Fibroblast of lung (primary cell): Measurements from ENCODE around the gene TNFRSF18. TPM values are rescaled to one million over a fixed set of nuclear protein-coding genes. Genes with fewer than 3 reads are reported as not detected.

Source experiments
- DNase-seq, 2 donors: peaks; one replicate each; pipeline versions ENCODE4 v3.0.0 to v3.0.0-alpha.2; 2010; ENCODE audit warnings: low read depth in 2 of 2
- H2AFZ ChIP-seq: 2 replicates; pipeline ENCODE4 v1.5.1; 2012; ENCODE audit warnings: low read length, control low read depth, inconsistent platforms
- H3K27ac ChIP-seq: 2 replicates; pipeline ENCODE4 v1.5.1; 2011; ENCODE audit warnings: low read length, control low read depth; ENCODE audit not compliant: insufficient read depth
- H3K27me3 ChIP-seq: 2 replicates; pipeline ENCODE4 v1.5.1; 2011; ENCODE audit warnings: mild to moderate bottlenecking, low read length; ENCODE audit not compliant: control insufficient read depth, insufficient read depth
- H3K36me3 ChIP-seq: 2 replicates; pipeline ENCODE4 v1.5.1; 2011; ENCODE audit warnings: low read length; ENCODE audit not compliant: control insufficient read depth, insufficient read depth
- H3K4me1 ChIP-seq: 2 replicates; pipeline ENCODE4 v1.5.1; 2011; ENCODE audit warnings: low read length; ENCODE audit not compliant: control insufficient read depth, insufficient read depth; ENCODE audit errors: extremely low read depth
- H3K4me2 ChIP-seq: 2 replicates; pipeline ENCODE4 v1.5.1; 2011; ENCODE audit warnings: low read length, control low read depth; ENCODE audit not compliant: insufficient read depth; ENCODE audit errors: extremely low read depth
- H3K4me3 ChIP-seq, 4 experiments: fragments of 200-600 bp in 1 of 4; sonication (generic) in 1 of 4; replicated peaks in 1 of 4; 2 replicates each; pipeline ENCODE4 v1.5.1; 2011 to 2016; ENCODE audit warnings: low read length in 4 of 4, low read depth in 3 of 4, mild to moderate bottlenecking in 3 of 4, control low read depth in 2 of 4, inconsistent platforms in 1 of 4, mixed read lengths in 1 of 4; ENCODE audit not compliant: insufficient read depth in 1 of 4; ENCODE audit errors: control extremely low read depth in 1 of 4
- H3K79me2 ChIP-seq: 2 replicates; pipeline ENCODE4 v1.5.1; 2012; ENCODE audit warnings: mild to moderate bottlenecking, low read length, inconsistent platforms; ENCODE audit not compliant: control insufficient read depth, insufficient read depth
- H3K9ac ChIP-seq: 2 replicates; pipeline ENCODE4 v1.5.1; 2011; ENCODE audit warnings: mild to moderate bottlenecking, low read length, control low read depth; ENCODE audit not compliant: insufficient read depth
- H3K9me3 ChIP-seq: 2 replicates; pipeline ENCODE4 v1.5.1; 2012; ENCODE audit warnings: low read depth, low read length; ENCODE audit not compliant: control insufficient read depth, insufficient read depth
- H4K20me1 ChIP-seq: 2 replicates; pipeline ENCODE4 v1.5.1; 2011; ENCODE audit warnings: low read length; ENCODE audit not compliant: control insufficient read depth, insufficient read depth; ENCODE audit errors: extremely low read depth
- EZH2 ChIP-seq: IDR thresholded peaks from 2 replicates; pipeline ENCODE4 v1.5.1; 2012; ENCODE audit warnings: low read length, control low read depth, mild to moderate bottlenecking; ENCODE audit errors: missing control alignments
- polyA plus RNA-seq, 2 donors: library from polyadenylated mRNA; depleted of rRNA in 1 of 2; stranded (reverse) in 1 of 2; unstranded in 1 of 2; fragments of >200 nt; gene quantifications; 2 replicates each; pipeline ENCODE4 v1.2.1, GENCODE V29; 2011 to 2012; ENCODE audit warnings: missing spikeins in 1 of 2
- total RNA-seq: library from RNA; depleted of rRNA; stranded (reverse); fragments of >200 nt; gene quantifications from 2 replicates; pipeline ENCODE4 v1.2.1, GENCODE V29; 2014
- TF ChIP-seq, protein P1 (sequence below), 2 donors: IDR thresholded peaks in 1 of 2; conservative IDR thresholded peaks in 1 of 2; 1 replicate in 1 of 2; 2 replicates in 1 of 2; pipeline ENCODE4 v1.5.1; 2011 to 2012; ENCODE audit warnings: low read length in 2 of 2, control low read depth in 1 of 2, inconsistent platforms in 1 of 2, low read depth in 1 of 2, mild to moderate bottlenecking in 1 of 2

The TNFRSF18 gene
- total and polyA plus RNA-seq, 2 donors (not counting 1 experiment from before 2014, with no cell fraction given), result 1.3 TPM; not detected in 1

DNA sequence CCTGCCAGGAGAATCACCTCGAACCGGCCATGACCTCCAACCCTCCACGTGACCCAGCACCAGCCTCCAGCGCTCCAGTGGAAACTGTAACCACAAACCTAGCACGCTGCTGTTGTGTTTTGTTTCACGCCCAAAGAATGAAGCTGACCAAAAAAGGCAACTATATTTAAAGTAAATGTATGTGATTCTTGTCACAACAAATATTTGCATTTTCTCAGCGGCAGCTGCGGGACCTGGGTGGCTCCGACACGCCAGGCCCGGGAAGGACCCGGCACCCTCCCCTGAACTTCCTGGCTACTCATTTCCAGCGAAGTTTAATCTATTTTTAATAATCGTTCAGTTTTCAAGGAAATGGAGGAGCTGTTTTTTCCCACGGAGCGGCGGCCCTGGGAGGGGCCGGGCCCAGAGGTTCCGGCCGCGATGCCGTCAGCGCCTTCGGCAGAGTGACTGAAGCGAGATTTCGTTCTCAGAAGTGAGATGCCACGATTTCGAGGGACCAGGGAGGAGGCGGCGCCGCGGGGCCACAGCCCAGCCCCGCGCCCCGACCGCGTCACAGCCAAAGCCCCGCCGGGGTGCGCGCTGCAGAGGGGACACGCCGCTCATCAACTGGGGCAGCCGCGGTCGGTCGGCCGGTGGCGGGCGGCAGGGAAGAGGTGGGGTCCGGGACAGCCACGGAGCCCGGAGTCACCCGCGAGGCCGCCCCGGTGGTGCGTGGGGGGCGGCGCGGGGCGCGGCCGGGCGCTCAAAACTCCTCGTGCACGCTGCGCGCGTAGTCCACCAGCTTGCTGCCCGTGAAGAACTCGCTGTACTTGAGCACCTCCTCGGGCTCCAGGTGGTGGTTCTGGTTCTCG is 10.6 kb upstream of the TNFRSF18 start:
- H3K9me3 ChIP-seq, result no peaks in the 10 kb centered on the region
- no peak overlapping the region for H3K9ac ChIP-seq
- H3K4me1 ChIP-seq, result no peaks in the 10 kb centered on the region
- no peak overlapping the region for H2AFZ ChIP-seq
- no peaks in the 10 kb centered on the region for H4K20me1 ChIP-seq
- no peaks in the 10 kb centered on the region for H3K27me3 ChIP-seq
- H3K27ac ChIP-seq, result no peak overlapping the region
- DNase-seq, result no peak
- no peaks in the 10 kb centered on the region for H3K79me2 ChIP-seq
- H3K36me3 ChIP-seq, result peaks cover 28% of the 10 kb centered on the region
- no peak overlapping the region for H3K4me2 ChIP-seq
- no peak overlapping the region for H3K4me3 ChIP-seq
- TF ChIP-seq, protein P1, sequence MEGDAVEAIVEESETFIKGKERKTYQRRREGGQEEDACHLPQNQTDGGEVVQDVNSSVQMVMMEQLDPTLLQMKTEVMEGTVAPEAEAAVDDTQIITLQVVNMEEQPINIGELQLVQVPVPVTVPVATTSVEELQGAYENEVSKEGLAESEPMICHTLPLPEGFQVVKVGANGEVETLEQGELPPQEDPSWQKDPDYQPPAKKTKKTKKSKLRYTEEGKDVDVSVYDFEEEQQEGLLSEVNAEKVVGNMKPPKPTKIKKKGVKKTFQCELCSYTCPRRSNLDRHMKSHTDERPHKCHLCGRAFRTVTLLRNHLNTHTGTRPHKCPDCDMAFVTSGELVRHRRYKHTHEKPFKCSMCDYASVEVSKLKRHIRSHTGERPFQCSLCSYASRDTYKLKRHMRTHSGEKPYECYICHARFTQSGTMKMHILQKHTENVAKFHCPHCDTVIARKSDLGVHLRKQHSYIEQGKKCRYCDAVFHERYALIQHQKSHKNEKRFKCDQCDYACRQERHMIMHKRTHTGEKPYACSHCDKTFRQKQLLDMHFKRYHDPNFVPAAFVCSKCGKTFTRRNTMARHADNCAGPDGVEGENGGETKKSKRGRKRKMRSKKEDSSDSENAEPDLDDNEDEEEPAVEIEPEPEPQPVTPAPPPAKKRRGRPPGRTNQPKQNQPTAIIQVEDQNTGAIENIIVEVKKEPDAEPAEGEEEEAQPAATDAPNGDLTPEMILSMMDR (conservative IDR thresholded peaks at IDR 0.05 in 1 of 2, IDR thresholded peaks at IDR 0.05 in 1 of 2; ENCODE audit: low read depth in 1 of 2, low read length in 2 of 2), result no peak
- no peak for TF ChIP-seq EZH2

GRCh38 chr1:1215881-1216605 is 9.7 kb upstream of the TNFRSF18 start:
- Histone ChIP-seq H3K27ac (no peak overlapping the region), H4K20me1 (no peaks in the 10 kb centered on the region), H3K4me2 (no peak overlapping the region), H3K27me3 (no peaks in the 10 kb centered on the region), H3K79me2 (no peaks in the 10 kb centered on the region), H3K9me3 (no peaks in the 10 kb centered on the region), H3K9ac (no peak overlapping the region), H3K4me3 (no peak overlapping the region), H3K4me1 (no peaks in the 10 kb centered on the region), H2AFZ (no peak overlapping the region), H3K36me3 (peaks cover 26% of the 10 kb centered on the region)
- no peak for DNase-seq
- no peak for TF ChIP-seq EZH2
- TF ChIP-seq, protein P1 (conservative IDR thresholded peaks at IDR 0.05 in 1 of 2, IDR thresholded peaks at IDR 0.05 in 1 of 2; ENCODE audit: low read depth in 1 of 2, low read length in 2 of 2), result no peak

DNA sequence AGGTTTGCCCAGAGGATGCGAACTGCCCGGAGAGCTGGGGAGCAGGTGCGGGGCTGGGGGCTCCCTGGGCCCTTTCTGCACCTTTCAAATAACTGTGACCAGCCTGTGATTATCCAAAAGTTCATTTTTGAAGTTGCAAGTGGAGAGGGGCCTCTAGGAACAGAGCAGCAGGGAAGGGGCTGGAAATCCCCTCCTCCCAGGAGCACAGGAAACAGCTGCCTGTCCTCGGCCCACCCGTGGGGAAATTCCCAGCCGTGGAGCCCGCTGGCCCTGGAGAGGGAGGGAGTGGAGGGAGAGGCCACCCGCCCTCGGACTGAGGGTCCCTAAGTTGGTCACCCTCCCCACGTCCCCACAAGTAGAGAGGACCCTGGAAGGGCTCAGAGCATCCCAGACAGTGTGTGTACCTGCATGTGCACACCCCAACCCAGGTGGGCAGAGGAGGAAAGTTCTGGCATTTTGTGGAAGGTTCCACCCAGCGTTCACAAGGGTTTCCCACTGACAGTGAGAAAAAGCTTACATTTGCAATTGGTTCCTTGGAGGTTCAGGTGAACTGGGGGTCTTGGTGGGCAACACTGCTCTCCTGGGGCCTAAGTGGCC is 8.8 kb upstream of the TNFRSF18 start:
- H4K20me1 ChIP-seq, result no peaks in the 10 kb centered on the region
- DNase-seq, result no peak
- H3K27ac ChIP-seq, result no peak overlapping the region
- no peak overlapping the region for H3K4me2 ChIP-seq
- H3K9ac ChIP-seq, result no peak overlapping the region
- no peak overlapping the region for H3K4me3 ChIP-seq
- no peaks in the 10 kb centered on the region for H3K4me1 ChIP-seq
- H2AFZ ChIP-seq, result no peak overlapping the region
- no peaks in the 10 kb centered on the region for H3K27me3 ChIP-seq
- TF ChIP-seq, protein P1 (conservative IDR thresholded peaks at IDR 0.05 in 1 of 2, IDR thresholded peaks at IDR 0.05 in 1 of 2; ENCODE audit: low read depth in 1 of 2, low read length in 2 of 2), result no peak
- no peak for TF ChIP-seq EZH2
- H3K36me3 ChIP-seq, result peaks cover 21% of the 10 kb centered on the region
- H3K9me3 ChIP-seq, result no peaks in the 10 kb centered on the region
- H3K79me2 ChIP-seq, result no peaks in the 10 kb centered on the region
